LNCaP clone FGC (cell line): ENCODE results near the gene DDIT4L.

Source experiments
- DNase-seq: peaks from one replicate; pipeline ENCODE4 v3.0.0-alpha.2; 2011; ENCODE audit warnings: low read depth
- H3K4me3 ChIP-seq: 2 replicates; pipeline ENCODE4 v1.5.1; 2011; ENCODE audit warnings: mild to moderate bottlenecking, low read depth, low read length, control low read depth
- TF ChIP-seq, protein P1 (sequence below): IDR thresholded peaks from 2 replicates; pipeline ENCODE4 v1.5.1; 2012; ENCODE audit warnings: mild to moderate bottlenecking; ENCODE audit not compliant: control insufficient read depth, insufficient read depth; ENCODE audit errors: extremely low read depth

DDIT4L gene

DNA sequence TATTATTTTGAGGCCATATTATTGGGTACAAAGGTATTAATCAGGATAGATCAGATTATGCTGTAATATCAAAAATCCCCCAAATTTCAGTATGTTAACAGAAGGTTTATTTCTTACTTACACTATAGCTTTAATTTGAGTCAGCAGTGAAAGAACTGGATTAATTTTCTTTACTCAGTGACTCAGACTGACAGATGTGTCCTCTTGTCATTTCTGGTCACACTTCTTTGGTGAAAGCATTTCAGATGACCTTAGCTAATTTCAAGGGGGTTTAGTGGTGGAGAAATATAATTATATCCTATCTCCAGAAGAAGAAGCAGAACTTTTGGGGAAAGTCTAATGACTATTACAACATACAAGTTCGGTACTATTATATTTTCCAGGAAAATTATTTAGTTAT lies 12.4 kb downstream of the DDIT4L start:
- no peak overlapping the region for H3K4me3 ChIP-seq
- TF ChIP-seq, protein P1, sequence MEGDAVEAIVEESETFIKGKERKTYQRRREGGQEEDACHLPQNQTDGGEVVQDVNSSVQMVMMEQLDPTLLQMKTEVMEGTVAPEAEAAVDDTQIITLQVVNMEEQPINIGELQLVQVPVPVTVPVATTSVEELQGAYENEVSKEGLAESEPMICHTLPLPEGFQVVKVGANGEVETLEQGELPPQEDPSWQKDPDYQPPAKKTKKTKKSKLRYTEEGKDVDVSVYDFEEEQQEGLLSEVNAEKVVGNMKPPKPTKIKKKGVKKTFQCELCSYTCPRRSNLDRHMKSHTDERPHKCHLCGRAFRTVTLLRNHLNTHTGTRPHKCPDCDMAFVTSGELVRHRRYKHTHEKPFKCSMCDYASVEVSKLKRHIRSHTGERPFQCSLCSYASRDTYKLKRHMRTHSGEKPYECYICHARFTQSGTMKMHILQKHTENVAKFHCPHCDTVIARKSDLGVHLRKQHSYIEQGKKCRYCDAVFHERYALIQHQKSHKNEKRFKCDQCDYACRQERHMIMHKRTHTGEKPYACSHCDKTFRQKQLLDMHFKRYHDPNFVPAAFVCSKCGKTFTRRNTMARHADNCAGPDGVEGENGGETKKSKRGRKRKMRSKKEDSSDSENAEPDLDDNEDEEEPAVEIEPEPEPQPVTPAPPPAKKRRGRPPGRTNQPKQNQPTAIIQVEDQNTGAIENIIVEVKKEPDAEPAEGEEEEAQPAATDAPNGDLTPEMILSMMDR = no peak
- no peak for DNase-seq

DNA sequence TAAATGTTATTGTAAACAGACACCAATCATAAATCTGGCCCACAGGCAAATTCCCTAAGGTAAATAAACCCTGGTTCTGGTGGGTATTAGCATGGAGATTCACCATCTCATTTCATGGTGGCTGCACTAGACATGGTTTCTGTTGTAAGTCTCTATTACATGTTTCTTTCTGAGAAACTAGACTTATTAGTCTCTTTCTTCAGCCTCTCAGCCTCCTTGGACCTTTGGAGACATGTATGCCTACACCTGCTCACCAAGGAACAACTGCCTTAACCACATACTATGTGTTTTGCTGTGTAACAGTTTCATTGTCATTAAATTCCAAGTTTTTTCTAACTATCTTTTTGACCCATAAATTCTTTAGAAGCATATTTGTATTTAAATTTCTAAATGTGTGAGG lies 13.1 kb downstream of the DDIT4L start:
- DNase-seq = no peak
- no peak overlapping the region for H3K4me3 ChIP-seq
- TF ChIP-seq, protein P1 = no peak

DNA sequence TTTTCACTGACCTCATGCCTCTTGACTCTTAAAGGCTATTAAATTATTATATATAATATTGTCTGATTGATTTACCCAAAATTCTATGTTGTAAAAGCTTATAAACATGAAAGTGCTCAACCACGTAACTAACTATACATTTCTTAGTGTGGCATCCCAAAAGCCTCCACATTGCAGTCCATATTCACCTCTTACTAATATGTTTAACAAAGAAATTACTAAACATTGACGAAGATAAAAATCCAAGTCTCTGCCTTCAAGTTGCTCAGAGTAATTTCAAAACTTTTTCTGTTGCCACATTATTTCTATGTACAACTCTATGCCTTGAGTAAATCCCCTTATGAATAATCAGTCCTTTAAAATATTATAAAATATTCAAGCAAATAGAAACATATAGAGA lies 14.4 kb downstream of the DDIT4L start:
- TF ChIP-seq, protein P1 = no peak
- no peak overlapping the region for H3K4me3 ChIP-seq
- no peak for DNase-seq

DNA sequence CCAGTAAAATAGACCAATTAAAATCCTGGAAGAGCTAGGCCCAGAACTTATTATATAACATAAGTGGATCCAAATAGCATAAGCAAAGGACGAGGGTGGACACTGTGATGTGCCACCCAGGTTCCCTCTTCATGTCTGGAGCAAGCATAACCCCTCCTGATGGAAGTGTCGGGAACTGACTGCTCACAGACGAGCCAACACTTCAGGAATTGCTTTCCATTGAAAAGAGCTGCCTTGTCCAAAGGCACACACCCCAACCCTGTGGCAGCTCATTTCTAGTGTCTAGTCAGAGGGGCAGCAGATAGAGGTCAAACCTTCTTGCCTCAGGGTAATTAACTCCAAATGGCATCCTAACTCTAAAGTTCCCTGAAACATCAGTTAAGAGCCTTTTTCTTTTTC lies 15.3 kb downstream of the DDIT4L start:
- H3K4me3 ChIP-seq = no peak overlapping the region
- TF ChIP-seq, protein P1 = no peak
- DNase-seq = no peak

DNA sequence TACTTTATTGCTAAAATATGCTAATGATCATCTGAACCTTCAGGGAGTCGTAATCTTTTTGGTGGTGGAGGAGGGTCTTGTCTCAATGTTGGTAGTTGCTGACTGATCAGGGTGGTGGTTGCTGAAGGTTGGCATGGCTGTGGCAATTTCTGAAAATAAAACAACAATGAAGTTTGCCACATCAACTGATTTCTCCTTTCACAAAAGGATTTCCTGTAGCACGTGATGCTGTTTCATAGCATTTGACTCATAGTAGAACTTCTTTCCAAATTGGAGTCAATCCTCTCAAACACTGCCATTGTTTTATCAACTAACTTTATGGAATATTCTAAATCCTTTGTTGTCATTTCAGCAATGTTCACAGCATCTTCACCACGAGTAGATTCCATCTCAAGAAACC lies 19.3 kb downstream of the DDIT4L start:
- TF ChIP-seq, protein P1 = no peak
- DNase-seq = no peak
- no peak overlapping the region for H3K4me3 ChIP-seq

DNA sequence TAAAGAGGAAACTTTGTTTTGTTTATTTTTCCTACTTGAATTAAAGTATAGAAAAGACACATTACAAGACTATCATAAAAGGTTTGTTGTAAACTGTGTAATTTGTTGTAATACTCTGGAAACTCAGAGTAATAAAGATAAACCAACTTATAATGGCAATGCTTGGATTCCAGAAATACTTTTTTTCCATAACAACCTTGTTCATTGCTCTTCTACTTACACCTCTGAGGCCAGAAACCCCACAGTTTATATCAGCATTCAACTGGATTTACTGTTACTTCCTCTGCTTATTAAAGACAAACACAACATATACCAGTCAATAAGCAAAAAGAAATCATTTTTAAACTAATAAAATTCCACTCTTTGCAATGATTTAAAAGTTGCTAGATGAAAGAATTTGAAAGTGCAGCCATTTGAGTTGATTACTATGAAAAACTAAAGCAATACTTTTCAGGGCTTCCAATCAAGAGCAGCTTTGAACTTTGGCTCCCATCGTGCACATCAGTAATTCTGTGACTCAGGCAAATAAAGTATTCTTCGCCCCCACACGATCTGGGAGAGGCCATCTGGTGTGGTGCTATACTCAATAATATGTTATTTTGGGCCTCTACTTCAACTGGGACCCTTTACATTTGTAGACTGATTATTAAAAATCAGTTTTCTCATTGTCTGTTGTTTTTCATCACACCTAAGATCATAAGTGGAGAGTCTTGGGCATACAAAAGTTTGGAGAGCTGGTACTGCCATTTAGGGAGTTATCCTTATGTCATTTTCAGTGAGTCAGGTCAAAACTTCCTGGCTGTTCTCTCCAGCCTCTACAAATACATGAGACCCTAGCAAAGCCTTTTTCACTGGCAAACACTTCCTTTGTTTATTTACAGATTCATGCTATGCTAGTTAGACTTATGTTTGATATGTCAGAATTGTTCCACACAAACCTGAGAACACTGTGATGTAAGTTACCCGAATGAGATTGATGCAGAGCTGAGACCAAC lies 20.5 kb downstream of the DDIT4L start:
- H3K4me3 ChIP-seq = no peak overlapping the region
- no peak for DNase-seq
- TF ChIP-seq, protein P1 = no peak
